HG02798 (cell line): Measurements from ENCODE around the gene GRID2.

ENCODE experiments used
- ATAC-seq: cut with Tn5 transposase; IDR thresholded peaks from one replicate; pipeline ENCODE4 v1.9.1; 2021; ENCODE audit warnings: mild to moderate bottlenecking; ENCODE audit not compliant: unreplicated experiment, poor library complexity

The GRID2 gene

DNA sequence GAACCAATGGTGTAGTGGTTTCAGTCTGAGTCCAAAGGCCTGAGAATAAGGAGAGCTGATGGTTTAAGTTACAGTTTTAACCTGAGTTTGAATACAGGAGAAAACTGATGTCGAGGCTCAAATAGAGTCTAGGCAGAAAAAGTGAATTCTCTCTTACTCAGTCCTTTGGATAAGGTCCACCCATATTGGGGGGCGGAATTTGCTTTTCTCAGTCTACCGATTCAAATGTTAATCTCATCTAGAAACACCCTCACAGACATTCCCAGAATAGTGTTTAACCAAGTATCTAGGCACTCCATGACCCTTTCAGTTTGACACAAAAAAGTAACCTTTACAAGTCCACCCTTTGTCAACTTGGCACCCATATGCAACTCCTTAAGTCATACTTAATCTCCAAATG is 216.0 kb downstream of the GRID2 start:
- ATAC-seq = no peak

GRCh38 chr4:92520563-92520962 is 216.8 kb downstream of the GRID2 start:
- ATAC-seq = no peak

GRCh38 chr4:92521941-92522340 is 218.2 kb downstream of the GRID2 start:
- ATAC-seq = no peak

GRCh38 chr4:92522356-92522755 is 218.6 kb downstream of the GRID2 start:
- no peak for ATAC-seq

- ATAC-seq = no peak
These were observed 220.4 kb downstream of the GRID2 start for GRCh38 chr4:92524131-92524530.

DNA sequence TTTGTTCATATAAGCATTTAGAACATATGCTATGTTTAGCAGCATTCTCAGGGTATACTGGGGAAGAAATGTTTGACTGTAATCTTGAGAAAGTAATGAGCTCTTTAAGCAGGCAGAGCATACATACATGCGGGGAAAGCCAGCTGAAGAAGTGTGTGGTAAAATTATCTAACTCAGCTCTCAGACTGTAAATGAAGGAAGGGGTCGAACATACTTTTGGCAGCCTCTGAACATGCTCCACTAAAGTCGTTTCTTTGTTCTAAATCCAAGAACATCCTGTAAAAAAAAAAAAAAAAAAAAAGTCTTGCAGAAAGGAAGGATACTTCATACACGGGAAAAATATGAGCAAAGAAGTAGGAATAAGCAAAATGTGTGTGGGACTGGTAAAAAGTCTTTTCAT is 224.8 kb downstream of the GRID2 start:
- ATAC-seq = no peak

- no peak for ATAC-seq
These were observed 225.7 kb downstream of the GRID2 start for GRCh38 chr4:92529510-92529909.

GRCh38 chr4:92535599-92535998 is 231.8 kb downstream of the GRID2 start:
- no peak for ATAC-seq

GRCh38 chr4:92551616-92552015 is 247.8 kb downstream of the GRID2 start:
- ATAC-seq = no peak

GRCh38 chr4:92566269-92566668 is 262.5 kb downstream of the GRID2 start:
- no peak for ATAC-seq

DNA sequence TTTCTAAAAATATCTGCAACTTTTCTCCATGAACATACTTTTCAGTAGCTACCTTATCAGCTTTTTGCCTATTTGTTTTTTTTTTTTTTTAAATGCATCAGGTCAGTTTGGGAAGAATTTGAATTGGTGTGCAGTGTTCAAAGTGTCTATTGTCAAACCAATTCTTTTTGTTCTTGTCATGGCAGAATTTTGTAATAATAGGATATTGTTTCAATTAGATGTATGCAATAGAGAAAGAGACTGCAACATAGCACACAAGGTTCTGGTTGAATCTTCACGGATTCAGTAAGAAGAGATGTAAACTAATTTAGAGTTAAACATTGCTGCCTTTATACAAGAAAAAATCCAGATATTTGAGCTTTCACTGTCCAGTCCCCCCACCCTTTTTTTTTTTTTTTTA is 277.1 kb downstream of the GRID2 start:
- ATAC-seq = no peak

GRCh38 chr4:92599044-92599443 is 295.3 kb downstream of the GRID2 start:
- no peak for ATAC-seq

- ATAC-seq = no peak
These were observed 296.9 kb downstream of the GRID2 start for GRCh38 chr4:92600638-92601037.

- no peak for ATAC-seq
These were observed 302.5 kb downstream of the GRID2 start for GRCh38 chr4:92606227-92606626.

DNA sequence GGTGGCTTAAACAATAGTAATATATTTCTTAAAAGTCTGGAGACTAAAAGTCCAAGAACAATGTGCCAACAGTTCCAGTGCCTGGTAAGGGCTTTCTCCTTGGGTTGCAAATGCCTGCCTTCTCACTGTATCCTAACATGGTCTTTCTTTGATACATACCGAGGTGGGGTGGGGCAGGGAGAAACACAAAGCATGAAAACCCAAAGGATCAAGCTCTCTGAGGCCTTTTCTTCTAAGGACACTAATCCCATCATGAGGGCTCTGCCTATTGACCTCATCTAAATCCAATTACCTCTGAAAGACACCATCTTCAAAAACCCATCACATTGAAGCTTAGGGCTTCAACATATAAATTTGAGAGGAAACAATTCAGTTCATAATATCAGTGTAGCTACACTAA is 311.3 kb downstream of the GRID2 start:
- no peak for ATAC-seq

DNA sequence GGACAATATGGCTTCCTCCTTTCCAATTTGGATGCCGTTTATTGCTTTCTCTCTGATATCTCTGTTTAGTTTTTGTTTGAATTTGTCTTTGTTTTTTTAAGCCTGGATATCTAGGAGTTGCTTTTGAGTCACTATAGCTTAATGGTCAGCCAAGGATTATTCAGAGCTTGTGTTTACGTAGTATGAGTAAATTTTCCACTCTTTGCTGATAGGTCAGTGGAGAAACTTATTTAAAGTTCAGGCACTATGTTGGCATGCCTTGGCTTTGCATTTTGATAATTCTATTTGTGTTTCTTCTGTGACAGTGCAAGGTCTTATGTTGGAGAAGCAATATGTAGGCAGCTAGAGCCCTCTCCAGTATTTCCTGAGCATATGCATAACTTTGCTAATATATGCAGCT is 315.2 kb downstream of the GRID2 start:
- no peak for ATAC-seq

DNA sequence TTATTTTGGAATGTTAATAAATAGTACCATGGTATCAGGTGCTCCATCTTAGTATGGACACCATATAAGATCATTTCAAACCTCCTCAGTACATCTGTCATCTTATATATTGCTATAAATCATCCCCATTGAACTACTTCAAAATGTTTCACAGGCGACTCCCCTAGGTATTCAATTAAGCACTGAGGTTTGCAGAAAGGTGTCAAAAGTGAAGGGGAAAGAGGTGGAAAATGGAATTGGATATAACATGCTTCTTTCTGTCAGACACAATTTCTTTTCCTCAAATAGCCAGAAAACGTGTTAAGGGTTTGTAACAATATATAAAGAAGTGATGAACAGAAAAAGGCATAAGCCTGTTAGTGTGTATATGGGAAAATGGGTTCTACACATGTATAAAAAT is 325.5 kb downstream of the GRID2 start:
- ATAC-seq = no peak

GRCh38 chr4:92634882-92635281 is 331.1 kb downstream of the GRID2 start:
- ATAC-seq = no peak

DNA sequence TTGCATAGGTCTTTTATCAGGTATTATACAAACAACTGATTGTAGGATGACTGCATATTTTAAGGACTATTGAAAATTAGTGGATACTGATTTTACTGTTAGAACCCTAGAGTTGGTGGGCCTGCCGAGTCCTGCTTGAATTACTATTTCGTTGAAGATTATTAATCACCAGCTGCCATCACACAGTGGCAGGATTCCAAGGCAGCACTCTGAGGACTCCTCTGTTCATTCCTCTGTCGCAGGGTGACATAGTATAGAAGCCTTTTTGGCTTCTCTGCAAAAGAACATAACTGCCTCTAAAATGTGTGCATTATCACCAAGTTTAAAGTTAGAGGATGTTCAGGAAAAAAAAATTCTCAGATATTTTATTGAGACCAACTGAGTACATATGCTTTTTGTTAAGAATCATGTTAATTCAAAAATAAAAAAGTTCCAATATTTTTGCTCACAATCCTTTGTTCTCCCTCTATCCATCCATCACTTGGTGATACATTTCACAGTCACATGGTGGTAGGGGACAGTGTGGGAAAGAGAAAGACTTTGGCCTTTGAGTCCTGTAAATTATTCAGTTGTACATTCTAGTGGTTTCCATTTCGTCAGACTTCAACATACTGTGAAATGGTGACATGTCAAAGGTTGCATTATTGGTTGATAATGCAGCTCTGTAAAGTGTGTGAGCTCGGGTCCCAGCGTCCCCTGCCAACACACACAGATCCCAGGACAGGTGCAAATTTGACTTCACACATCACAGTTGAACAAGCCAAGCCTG is 332.5 kb downstream of the GRID2 start:
- no peak for ATAC-seq

- no peak for ATAC-seq
These were observed 337.6 kb downstream of the GRID2 start for GRCh38 chr4:92641409-92641808.

DNA sequence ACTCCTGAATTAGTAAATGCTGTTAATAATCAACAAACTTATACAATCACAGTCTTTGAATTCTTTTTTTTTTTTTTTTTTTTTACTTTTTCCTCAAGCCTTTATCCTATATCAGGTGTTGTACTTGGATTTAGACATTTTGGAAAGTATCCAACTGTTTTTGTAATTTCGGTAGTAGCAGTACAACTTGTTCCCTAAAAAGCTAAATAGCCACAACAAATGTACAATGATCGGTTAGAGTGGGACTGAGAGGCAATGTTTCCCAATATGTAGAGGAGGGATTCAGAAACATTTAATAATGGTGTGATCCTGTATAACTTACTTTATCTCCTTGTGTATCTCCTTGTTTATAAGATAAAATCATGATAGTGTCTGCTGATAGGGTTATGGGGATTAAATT is 343.1 kb downstream of the GRID2 start:
- ATAC-seq = no peak

DNA sequence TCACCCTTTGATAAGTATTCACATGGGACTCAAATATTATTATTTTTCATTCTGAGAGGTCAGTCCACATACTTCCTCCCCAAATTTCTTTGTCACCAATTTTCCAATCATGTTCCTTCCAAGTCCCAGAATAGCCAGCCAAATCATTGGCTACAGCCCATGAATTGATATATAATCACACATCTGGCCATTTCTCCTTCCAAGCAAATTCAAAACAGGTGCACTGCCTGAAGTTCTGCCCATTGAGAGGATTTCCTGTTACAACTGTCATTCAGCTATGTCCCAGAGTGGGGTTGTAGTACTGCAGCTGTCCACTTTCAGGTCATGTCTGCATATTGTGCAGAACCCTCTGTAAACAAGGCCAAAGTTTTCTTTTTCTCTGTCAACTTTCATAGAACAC is 347.8 kb downstream of the GRID2 start:
- no peak for ATAC-seq

DNA sequence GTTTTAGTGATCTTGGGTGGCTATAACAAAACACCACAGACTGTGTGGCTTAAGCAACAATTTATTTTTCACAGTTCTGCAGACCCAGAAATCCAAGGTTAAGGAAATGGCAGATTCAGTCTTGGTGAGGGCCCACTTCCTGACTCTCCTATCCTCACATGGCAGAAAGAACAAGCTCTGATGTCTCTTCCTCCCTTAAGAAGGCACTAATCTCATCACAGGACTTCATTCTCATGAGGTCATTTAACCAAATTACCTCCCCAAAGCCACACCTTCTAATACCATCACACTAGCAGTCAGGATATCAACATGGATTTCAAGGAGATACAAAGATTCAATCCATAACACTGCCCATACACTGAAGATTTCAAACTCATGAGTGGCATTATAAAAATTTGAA is 350.3 kb downstream of the GRID2 start:
- ATAC-seq = no peak
